Measurements from ENCODE around the gene HNRNPH2. TPM values are rescaled to one million over a fixed set of nuclear protein-coding genes. Genes with fewer than 3 reads are reported as not detected.

The HNRNPH2 gene
- total and polyA plus RNA-seq, 9 donors = 46.4 to 79.6 (median 63.3) TPM

DNA sequence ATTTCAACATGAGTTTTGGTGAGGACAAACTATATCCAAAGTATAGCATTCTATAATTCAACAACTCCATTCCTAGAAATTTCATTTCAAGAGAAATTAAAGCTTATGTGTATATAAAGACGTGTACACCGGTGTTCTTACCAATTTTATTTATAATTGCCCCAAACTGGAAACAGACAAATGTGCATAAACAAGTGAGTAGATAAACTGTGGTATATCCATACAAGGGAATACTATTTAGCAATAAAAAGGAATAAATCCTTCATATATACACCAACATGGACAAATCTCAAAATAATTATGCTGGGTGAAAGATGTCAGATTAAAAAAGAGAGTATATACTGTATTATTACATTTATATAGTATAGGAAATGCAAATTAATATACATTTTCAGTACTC lies 19.9 kb downstream of the HNRNPH2 start:
- no peaks in the 10 kb centered on the region for H3K36me3 ChIP-seq
- intact Hi-C loops (cut with DNase I) = no loop called here

DNA sequence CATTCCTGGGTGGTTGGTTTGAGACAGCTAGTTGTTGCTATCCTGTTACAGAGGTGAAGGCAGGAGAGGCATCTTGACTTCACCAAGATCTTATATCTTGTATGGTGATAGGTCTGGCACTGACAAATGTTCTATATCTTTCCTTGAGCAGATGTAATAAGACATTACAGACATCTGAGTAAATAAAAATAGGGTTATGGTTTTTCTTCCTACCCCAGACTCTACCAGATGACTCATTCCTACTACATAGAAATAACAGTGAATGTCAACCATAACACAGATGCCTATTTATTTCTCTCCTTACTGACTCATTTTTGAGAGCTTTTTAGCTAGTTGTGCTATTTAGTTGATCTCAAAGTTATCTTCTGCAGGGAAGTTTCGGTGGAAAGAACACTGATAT lies 21.9 kb downstream of the HNRNPH2 start:
- Histone ChIP-seq H3K27me3 (no peaks in the 10 kb centered on the region), H3K4me1 (ENCODE audit: insufficient read depth) (no peaks in the 10 kb centered on the region), H3K4me3 (no peak overlapping the region), H3K9me3 (no peaks in the 10 kb centered on the region), H3K27ac (no peak overlapping the region), H3K36me3 (no peaks in the 10 kb centered on the region)
- DNase-seq = no peak
- intact Hi-C loops (cut with DNase I) = no loop called here
- 41 to 77% (median 65%) methylated on average over 1 of the region's 1 CpG for whole genome bisulfite sequencing, 3 donors
- no peak for TF ChIP-seq POLR2A (IDR thresholded peaks at IDR 0.05)
- TF ChIP-seq EP300 (IDR thresholded peaks at IDR 0.05) = no peak
- TF ChIP-seq, protein P1, sequence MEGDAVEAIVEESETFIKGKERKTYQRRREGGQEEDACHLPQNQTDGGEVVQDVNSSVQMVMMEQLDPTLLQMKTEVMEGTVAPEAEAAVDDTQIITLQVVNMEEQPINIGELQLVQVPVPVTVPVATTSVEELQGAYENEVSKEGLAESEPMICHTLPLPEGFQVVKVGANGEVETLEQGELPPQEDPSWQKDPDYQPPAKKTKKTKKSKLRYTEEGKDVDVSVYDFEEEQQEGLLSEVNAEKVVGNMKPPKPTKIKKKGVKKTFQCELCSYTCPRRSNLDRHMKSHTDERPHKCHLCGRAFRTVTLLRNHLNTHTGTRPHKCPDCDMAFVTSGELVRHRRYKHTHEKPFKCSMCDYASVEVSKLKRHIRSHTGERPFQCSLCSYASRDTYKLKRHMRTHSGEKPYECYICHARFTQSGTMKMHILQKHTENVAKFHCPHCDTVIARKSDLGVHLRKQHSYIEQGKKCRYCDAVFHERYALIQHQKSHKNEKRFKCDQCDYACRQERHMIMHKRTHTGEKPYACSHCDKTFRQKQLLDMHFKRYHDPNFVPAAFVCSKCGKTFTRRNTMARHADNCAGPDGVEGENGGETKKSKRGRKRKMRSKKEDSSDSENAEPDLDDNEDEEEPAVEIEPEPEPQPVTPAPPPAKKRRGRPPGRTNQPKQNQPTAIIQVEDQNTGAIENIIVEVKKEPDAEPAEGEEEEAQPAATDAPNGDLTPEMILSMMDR (IDR thresholded peaks at IDR 0.05) = no peak

More for the DNA sequence above, 19.9 kb downstream of the HNRNPH2 start:
- Histone ChIP-seq H3K4me3 (no peak overlapping the region), H3K9me3 (no peaks in the 10 kb centered on the region), H3K27ac (no peak overlapping the region), H3K27me3 (no peaks in the 10 kb centered on the region), H3K4me1 (ENCODE audit: insufficient read depth) (no peaks in the 10 kb centered on the region)
- no peak for DNase-seq
- 87 to 94% (median 90%) methylated on average over 2 of the region's 2 CpGs for WGBS, 3 donors
- TF ChIP-seq, protein P1 (IDR thresholded peaks at IDR 0.05) = no peak
- TF ChIP-seq EP300 (IDR thresholded peaks at IDR 0.05) (no peak), POLR2A (IDR thresholded peaks at IDR 0.05) (no peak)

DNA sequence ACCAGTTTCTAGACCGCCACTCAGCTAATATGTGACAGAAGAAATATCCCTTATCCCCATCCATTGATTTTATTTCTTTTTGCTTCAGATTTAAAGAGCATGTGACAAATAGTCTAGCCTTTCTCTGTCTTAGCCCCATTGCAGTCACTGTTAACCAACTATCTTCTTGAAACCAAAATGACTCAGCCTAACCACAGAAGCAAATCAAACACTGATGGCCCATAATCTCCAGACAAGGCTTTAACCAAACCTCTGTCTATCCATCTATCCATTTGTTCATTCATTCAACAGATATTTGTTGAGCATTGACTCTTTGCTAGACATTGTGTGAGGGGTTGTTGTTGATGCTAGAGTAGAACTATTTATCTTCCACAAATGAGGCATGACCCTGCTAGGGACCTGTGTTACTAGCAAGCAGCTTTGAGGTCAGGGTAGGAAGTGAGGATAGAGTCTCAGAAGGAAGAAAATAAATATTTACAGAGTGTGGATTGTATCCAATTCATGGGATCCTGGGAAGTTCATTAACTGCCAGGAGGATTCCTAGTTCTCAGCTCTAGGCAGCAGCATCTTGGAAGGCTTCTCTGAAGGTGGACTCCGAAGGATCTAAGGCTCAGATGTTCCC lies 22.5 kb downstream of the HNRNPH2 start:
- Histone ChIP-seq H3K4me1 (ENCODE audit: insufficient read depth) (no peaks in the 10 kb centered on the region), H3K27me3 (no peaks in the 10 kb centered on the region), H3K27ac (no peak overlapping the region), H3K4me3 (no peak overlapping the region), H3K36me3 (no peaks in the 10 kb centered on the region), H3K9me3 (no peaks in the 10 kb centered on the region)
- DNase-seq = no peak
- WGBS, 3 donors = 73 to 87% (median 74%) methylated on average over 2 of the region's 2 CpGs
- intact Hi-C loops (cut with DNase I) = no loop called here
- TF ChIP-seq, protein P1 (IDR thresholded peaks at IDR 0.05) = no peak
- TF ChIP-seq EP300 (IDR thresholded peaks at IDR 0.05) (no peak), POLR2A (IDR thresholded peaks at IDR 0.05) (no peak)

DNA sequence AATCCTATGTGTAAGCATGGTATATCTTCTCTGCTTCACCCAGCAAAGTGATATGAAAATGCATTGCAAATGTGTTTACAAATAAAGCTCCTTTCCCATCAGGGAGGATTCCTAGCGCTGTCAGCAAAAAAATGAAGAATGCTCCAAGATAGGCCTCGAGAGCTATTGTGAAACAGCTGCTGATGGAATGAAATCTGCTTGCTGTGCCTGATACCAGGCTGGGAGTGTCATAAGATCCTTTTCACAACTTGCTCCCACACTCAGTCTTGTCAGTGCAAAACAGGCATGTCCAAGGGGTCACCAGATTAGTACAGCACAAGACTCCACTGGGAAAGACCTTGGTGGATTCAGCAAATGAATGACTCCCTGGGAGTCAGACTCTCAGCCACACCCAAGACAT lies 34.1 kb downstream of the HNRNPH2 start:
- DNase-seq = peak in 1 of 5 donors; percentile 14
- Histone ChIP-seq H3K4me3 (no peak overlapping the region), H3K36me3 (no peaks in the 10 kb centered on the region), H3K9me3 (no peaks in the 10 kb centered on the region), H3K27me3 (no peaks in the 10 kb centered on the region), H3K27ac (no peak overlapping the region), H3K4me1 (ENCODE audit: insufficient read depth) (no peaks in the 10 kb centered on the region)
- WGBS, 3 donors = 36 to 54% (median 40%) methylated on average over 2 of the region's 2 CpGs
- TF ChIP-seq, protein P1 (IDR thresholded peaks at IDR 0.05) = no peak
- TF ChIP-seq POLR2A (IDR thresholded peaks at IDR 0.05) (no peak), EP300 (IDR thresholded peaks at IDR 0.05) (no peak)
- intact Hi-C loops (cut with DNase I) = no loop called here
